Fibroblast of skin of back (primary cell): ENCODE data around the gene SLC35F6.
"Not testable (repeated sequence)": the region's sequence is repeated elsewhere in the genome, so short reads cannot be mapped to it uniquely, and the experiment has no call there.

Experiments used
- DNase-seq: peaks from one replicate; pipeline ENCODE4 v3.0.0-alpha.2; 2013

The SLC35F6 gene

DNA sequence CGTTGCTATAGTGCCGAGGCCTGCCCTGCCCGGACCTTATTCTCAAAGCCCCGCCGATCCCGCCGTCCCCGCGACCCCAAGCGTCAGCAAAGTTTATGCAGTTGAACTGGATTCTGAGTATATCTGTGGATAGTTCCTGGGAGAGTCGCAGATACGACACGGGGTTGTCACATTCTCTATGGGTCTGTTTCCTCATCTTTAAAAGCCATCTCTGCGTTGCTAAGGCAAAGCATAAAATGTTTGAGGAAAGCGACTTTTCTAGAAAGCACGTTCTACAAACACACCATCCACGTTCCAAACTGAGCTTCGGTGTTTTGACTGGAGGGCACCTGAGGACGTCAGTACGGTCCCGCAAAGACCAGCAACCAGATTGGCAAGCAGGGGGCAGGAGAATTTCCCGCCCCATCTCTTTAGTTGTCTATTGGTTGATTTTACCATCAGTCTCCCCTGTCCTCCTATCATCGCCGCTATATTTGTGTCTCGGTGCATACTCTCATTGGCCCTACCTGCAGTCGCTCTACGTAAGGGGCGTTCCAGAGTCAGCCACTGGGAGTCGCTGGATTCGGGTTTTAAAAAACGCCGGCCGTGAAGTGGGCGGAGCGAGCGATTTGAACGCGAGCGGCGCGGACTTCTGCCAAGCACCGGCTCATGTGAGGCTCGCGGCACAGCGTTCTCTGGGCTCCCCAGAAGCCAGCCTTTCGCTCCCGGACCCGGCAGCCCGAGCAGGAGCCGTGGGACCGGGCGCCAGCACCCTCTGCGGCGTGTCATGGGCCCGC, 21.5 kb downstream of the SLC35F6 start, which contains the start of gene CENPA:
Gene CENPA, plus strand, starts transcription at position 626 of the 776 bp plus-strand sequence. Its CDS starts 141 bp downstream, at position 767.
- peak; percentile 100 for DNase-seq

DNA sequence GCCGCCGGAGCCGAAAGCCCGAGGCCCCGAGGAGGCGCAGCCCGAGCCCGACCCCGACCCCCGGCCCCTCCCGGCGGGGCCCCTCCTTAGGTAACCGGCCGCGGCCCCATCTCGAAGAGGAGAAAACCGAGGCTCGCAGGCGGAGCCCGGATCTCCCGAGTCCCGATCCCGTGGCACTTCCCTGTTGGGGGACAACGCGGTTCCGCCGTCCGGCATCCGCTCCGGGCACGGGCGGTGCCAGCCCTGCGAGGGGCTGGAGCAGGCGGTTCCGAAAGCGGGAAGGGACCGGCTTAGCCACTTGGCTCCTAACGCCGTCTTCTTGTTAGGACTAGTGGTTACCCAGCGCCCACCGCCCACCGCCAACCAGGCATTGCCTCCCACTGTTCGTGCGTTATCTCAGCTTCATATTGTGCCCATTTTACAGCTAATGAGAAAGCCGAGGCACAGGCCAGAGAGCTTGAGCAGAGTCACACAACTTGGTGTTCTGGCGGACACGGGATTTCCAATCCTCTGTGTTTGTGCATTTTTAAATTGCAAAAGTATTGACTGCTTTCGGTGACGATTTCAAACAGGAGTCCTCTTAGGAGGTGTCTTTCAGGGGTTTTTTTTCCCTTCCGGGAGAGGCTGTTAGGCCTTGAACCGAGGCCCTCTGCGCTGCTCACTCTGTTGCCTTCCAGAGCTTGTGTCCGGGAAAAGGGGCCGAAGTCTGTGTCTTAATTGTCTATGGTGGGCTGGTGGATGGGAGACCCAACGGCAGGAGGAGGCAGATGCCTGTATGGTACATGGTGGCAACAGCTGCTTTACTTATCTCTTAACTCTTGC, 22.3 kb downstream of the SLC35F6 start:
- peak; percentile 19 for DNase-seq

DNA sequence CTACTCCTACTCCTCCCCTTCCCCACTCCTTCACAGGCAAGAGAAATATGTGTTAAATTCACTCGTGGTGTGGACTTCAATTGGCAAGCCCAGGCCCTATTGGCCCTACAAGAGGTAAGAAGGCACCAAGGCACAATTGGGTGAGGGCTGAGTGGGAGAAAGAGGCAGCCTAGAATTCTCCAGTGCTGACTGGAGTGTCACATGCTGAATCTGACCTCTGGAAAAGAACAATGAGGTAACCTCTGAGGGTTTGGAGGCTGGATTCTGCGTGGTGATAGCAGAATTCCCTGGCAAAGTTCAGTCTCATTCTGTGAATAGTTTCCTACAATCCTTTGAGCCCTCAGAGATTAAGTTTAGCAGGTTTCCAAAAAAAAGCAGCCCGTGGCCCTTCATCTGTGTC, 28.6 kb downstream of the SLC35F6 start:
- no peak for DNase-seq

DNA sequence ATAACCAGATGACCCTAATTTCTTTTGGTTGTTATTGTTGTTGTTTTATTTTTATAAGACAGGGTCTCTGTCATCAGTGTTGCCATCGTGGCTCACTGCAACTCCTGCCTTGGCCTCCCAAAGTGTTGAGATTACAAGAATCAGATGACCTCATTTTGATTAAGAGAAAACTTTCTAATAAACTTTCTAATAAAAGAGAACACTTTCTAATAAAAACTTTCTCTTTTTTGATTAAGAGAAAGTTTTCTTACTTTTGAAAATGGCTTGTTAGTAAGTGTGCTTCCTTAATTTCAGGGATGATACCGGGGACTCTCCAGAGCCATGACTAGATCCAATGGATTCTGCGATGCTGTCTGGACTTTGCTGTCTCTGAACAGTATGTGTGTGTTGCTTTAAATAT, 29.4 kb downstream of the SLC35F6 start:
- no peak for DNase-seq

DNA sequence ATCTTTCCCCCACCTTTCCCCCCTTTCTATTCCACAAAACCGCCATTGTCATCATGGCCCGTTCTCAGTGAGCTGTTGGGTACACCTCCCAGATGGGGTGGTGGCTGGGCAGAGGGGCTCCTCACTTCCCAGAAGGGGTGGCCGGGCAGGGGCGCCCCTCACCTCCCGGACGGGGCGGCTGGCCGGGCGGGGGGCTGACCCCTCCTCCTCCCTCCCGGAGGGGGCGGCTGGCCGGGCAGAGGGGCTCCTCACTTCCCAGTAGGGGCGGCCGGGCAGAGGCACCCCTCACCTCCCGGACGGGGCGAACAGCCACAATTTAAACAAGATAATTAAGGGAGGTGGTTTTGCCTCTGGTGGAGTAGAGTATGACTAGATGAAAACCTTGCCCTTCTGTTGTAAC, 31.1 kb downstream of the SLC35F6 start:
- DNase-seq = not testable (repeated sequence)

DNA sequence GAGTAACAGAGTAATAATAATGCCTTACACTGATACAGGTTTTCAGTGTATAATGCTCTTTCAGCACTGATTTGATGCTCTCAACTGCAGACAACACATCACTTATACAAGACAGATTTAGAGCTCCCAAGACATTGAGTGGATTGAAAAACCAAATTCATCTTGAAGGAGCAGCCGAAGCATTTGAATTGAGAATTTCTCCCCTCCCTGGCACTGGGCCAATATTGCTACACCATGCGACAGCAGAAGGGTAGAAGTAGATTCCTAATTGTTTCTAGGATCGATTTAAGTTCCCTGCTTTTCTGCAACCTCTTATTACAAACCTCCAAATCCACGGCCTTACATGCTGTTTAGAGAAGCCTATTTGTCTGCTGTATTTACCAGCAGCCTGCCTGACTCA, 37.2 kb downstream of the SLC35F6 start:
- no peak for DNase-seq

DNA sequence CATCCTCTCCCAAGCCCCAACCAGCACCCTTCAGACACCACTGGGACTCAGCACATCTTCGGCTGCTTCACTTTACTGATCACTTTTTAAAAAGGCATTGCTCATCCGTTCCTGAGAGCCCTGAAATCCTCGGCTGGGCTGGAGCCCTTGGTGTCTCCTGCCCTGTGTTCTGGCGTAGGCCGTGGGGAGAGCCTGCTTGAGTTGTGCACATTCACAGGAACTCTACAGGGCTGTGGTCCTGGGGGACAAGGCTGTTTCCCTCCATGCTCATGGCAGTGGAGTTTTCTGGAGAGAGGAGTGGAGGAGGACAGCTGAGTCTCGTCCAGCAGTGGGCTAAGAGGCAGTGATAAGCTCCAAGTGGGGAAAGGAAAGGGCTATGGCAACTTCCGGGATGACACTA, 37.7 kb downstream of the SLC35F6 start:
- DNase-seq = no peak

DNA sequence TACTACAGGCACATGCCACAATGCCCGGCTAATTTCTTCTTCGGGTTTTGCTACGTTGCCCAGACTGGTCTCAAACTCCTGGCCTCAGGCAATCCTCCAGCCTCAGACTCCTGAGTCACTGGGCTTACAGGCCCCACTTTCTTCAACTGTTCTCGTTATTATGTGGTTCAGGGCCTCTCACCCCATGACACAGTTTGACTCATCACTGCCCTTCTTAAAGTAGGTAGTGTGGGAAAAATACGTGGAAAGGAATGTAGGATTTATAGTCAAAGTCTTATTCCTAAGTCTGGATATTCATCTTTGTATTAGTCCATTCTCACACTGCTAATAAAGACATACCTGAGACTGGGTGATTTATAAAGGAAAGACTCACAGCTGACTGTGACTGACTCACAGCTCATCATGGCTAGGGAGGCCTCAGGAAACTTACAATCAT, 41.2 kb downstream of the SLC35F6 start:
- DNase-seq = peak; percentile 79

DNA sequence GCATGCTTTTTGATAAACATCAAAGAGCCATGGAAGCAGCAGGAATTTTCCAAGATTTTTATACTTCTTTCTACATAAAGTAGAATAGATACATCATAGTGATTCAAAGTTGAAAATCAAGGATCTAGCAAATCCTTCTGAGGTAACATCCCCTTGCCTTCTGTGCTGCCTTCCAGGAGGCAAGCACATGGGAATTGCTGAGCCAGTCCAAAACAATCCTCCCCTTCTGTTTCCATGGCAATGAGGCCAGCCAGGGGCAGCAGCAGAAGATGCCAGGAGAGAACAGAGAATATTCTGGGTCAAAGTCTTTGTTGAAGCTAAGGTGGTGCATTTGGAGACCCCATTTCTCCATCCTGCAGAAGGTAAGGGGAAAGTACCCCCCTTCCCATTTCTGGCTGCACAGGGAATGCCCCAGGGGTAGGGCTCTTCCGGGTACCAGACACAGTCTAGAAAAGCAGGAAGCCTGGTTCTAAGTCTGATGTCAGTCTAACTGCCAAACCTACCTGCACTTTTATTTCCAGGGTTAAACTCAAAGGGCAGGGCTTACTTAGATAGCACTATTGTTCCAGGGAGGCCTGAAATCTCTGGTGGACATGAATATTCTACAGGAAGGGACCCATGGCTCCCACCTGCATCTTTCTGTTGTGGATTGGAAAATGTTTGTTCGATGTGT, 43.8 kb downstream of the SLC35F6 start:
- DNase-seq = peak; percentile 17

DNA sequence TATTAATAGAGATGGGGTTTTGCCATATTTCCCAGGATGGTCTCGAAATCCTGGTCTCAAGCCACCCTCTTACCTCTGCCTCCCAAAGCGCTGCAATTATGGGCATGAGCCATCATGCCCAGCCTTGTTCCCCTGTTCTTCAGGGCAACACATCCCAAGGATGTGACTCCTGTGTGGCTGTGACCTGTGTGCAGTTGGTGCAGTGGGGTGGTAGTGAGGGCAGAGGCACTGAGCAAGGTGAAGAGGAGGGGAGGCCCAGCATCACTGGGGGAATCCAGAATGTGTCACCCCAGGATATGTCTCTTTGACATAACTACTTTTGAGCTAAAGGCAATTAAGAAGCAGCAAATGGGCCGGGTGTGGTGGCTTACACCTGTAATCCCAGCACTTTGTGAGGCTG, 45.1 kb downstream of the SLC35F6 start:
- no peak for DNase-seq

DNA sequence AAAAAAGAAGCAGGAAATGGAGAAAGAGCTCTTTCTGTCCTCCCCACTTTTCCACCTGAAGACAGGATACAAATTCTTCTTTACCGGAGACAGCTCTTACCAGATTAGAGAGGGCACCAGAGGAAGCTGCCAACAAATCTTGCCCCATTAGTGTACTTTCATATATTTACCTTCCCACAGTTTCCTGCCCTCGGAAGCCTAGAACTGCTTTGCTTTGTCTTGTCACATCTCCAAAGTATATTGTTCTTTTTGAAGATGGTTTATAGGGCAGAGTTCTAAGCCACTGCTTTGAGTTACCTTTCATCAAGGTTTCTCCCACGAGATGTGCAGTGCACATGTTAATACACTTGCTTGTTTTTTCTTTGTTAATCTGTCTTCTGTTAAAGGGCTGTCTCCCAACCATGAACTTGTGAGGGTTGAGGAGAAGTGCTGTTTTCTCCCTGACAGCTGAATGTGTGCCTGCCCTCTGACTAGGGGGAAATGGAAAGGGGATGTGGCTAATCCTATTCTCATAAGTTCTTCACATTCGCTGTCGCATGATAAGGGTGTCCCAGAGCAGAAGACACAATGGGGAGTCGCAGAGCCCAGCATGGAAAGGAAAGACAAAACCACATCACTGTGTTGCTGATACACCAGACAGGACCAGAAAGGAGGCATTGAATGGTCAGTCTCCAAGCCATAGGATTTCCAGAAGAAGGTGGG, 45.9 kb downstream of the SLC35F6 start:
- no peak for DNase-seq

DNA sequence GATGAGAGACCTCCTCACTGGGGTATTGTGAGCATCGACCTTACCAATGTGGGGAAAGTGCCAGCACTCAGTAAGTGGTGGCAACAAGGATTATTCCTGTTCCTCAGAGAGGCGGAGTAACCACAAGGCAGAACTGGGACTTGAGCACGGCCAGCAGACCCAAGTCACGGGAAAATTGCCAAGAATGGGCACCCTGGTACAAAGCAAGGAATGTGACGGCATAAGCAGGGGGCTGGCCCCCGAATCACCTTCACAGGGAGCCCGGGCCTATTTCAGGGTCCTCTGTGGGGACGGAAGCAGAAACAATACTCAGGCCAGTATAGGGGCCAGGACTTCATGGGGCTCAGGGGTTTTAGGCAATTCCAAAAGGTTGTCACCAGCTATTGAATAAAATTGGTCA, 47.2 kb downstream of the SLC35F6 start:
- no peak for DNase-seq

DNA sequence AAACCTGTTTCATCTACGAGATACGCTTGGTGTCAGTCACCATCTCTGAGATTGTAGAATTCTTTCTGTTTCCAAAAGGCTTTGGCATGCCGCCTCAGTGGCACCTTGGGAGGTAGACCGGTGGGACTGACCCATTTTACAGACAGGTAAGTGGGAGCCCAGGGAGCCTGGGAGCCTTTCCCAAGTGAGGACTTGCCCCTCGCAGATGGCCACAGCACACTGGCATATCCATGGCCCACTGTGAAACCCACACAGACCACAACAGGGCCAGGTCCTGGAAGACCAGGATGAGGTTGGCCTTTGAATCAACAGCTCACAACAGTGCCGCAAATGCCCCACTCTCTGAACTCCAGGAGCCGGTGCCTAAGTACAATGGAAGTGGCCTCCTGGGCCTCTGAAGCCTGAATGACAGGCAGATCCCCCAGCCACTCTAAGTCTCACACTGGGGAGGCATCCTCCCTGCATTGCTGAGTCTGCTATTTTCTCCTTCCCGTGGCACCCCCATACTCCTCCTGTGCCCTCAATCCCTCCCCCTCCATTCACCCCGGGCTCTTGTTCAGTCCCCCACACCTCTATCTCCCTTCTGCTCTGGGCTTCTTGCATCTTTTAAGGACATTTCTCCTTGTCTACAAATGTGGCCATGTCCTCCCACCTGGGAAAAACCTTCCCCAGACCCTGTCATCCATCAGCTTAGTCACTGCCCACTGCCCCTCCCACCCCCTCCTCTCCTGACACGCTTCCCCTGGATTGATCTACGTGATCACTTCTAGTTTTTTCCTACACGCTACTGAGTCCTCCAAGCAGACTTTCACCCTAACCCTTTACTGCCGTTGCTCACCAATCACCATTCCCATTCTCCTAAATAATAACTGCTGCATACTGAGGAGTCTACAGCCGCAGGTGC, 48.0 kb downstream of the SLC35F6 start:
- DNase-seq = no peak

DNA sequence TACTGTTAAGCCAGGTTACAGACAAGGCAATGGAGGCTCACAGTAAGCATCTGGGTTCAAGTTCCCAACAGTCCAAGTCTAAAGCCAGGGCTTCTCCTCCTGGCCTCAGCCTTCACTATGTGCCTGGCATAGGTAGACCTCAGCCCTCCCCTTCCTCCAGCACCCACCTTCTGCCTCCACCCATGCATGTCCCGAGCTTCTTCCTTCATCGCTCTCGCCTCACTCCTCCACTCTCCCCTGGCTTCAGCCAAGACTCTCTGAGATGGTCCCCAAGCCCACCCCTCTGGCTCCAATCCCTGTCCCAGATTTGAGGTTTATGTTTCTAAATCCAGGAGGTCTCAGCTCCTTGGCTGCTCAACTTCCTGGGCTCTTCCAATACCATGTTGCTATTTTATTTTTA, 48.6 kb downstream of the SLC35F6 start:
- no peak for DNase-seq

DNA sequence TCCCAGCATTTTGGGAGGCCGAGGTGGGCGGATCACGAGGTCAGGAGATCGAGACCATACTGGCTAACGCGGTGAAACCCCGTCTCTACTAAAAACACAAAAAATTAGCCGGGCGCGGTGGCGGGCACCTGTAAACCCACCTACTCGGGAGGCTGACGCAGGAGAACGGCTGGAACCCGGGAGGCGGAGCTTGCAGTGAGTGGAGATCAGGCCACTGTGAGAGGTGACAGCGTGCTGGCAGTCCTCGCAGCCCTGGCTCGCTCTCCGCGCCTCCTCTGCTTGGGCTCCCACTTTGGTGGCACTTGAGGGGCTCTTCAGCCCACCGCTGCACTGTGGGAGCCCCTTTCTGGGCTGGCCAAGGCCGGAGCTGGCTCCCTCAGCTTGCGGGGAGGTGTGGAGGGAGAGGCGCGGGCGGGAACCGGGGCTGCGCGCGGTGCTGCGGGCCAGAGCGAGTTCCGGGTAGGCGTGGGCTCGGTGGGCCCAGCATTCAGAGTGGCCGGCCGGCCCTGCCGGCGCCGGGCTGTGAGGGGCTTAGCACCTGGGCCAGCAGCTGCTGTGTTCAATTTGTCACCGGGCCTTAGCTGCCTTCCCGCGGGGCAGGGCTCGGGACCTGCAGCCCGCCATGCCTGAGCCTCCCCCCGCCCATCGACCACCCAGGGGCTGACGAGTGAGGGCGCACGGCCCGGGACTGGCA, 50.1 kb downstream of the SLC35F6 start:
- not testable (repeated sequence) for DNase-seq

DNA sequence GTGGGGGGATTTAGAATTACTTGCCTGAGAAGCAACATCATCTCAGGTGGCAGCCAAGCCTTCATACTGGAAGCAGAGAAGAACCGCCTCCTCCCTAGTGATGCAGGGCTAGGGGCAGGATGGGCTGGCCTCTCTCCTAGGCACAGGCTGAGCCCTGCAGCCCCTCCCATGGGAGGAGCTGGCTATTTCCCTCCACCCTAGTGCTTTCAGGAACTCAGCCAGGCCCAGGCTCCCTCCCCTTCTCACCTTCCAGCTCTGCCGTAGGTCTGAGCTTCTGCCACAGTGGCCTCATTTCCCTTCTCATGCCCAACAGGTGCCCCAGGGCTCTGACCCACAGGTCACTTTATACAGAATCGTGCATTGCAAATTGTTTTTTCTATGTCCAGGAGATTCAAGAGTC, 52.8 kb downstream of the SLC35F6 start:
- DNase-seq = no peak

DNA sequence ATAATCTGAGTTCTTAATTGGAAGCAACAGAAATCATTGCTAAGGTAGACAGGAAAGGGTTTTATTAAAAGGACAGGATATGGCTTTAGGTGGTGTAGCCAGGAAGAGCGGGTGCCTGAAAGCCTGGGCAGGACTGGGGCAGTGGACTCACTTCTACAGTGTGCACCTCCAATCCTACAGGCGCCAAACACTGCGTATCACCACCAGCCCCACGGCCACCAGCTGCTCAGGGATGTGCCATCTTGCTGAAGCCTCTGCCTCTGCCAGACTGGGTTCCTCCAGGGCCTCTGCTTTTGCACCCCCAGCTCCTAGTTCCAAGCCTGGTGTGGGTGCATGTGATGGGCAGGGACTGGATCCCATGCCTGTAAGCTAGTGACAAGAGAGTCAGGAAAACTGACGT, 54.2 kb downstream of the SLC35F6 start:
- no peak for DNase-seq

DNA sequence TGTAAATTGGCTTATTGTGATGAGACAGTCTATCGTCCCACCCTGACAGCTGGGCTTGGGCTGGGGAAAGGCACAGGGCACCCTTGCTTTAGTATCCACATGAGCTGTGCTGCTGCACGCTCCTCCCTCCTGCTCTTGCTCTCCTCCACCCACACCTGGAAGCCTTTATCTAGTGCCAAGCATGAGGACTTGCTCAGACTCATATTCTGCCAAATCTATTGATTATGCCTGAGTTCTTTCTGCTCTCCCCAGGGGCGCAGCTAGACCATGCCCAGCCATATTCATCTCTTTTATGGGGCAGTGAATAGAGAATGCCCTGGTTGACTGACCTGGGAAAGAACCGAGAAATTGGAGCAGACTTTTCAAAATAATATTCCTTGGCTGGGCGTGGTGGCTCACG, 54.9 kb downstream of the SLC35F6 start:
- DNase-seq = no peak

DNA sequence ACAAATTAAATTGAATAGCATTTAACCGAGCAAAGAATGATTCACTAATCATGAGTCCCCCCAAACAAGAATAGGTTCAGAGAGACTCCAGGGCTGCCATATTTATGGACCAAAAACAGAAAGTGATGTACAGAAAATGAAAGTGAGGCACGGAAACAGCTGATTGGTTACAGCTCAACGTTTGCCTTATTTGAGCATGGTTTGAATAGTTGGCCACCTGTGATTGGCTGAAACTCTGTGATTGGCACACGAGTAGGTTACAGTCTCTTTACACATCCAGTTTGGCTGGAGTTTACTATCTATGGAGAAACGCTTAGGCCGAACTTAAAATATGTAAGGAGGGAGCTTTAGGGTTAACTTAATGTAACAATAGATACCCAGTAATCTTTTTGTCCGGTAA, 56.8 kb downstream of the SLC35F6 start:
- no peak for DNase-seq

DNA sequence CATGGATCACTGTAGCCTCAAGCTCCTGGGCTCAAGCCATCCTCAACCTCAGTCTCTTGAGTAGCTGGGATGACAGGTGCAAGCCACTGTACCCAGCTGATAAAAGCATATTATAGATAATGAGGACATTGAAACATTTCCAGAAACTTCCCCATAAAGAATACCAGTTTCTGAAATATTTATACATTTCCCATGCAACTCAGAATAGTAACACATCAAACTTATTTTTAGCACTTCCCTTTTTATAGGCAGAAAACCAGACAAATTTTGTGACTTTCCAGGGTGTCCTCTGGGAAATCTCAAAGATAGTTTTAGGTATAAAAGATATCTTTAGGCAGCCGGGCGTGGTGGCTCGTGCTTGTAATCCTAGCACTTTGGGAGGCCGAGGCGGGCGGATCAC, 58.8 kb downstream of the SLC35F6 start:
- DNase-seq = no peak
